HCT116 (cell line): ENCODE measurements around the gene FAM118A. TPM values are rescaled to one million over a fixed set of nuclear protein-coding genes. Genes with fewer than 3 reads are reported as not detected.

Experiments
- ATAC-seq: fragments of 200-7000 bp; cut with Tn5 transposase; 2 replicates; pipeline ENCODE4 v1.9.1; 2020; ENCODE audit warnings: mild to moderate bottlenecking, moderate library complexity
- BruUV-seq: library from RNA; stranded (reverse); fragments of 400-500 nt; replicated peaks from 2 replicates; lab custom pipeline; 2021; lab: Mats Ljungman, UMichigan
- CTCF ChIA-PET: fragments of 300-600 bp; sonication (Branson Sonifier 250); formaldehyde crosslinking; loops from one replicate; lab custom pipeline; 2021; ENCODE audit warnings: antibody characterized with exemption; lab: Charles Lee
- POLR2A ChIA-PET: fragments of 300-600, 350-600 bp; sonication (Branson Sonifier 250); formaldehyde crosslinking; loops from one replicate; lab custom pipeline; 2021; ENCODE audit warnings: antibody characterized with exemption; lab: Charles Lee
- RAD21 ChIA-PET, 2 experiments: fragments of 300-600 bp; sonication (Branson Sonifier 250); formaldehyde crosslinking; loops; one replicate each; lab custom pipeline; 2023; ENCODE audit warnings: low total read pairs in 2 of 2; ENCODE audit not compliant: uncharacterized antibody in 2 of 2, unreplicated experiment in 2 of 2, low non-redundant PET in 1 of 2; lab: Charles Lee
- DNase-seq: peaks from one replicate; pipeline ENCODE4 v3.0.0-alpha.2; 2010; ENCODE audit warnings: low read depth, low spot score
- H2AFZ ChIP-seq: fragments of 200-600 bp; shearing (Covaris generic), sonication (generic); 2 replicates; pipeline ENCODE4 v1.6.1; 2017; ENCODE audit warnings: low read depth, mixed run types, mixed read lengths, antibody characterized with exemption, low read length; ENCODE audit not compliant: poor library complexity, severe bottlenecking
- H3K27ac ChIP-seq: 2 replicates; pipeline ENCODE4 v1.5.1; 2012; ENCODE audit warnings: low read depth, low read length
- H3K27me3 ChIP-seq: fragments of 200-600 bp; sonication (generic); 2 replicates; pipeline ENCODE4 v1.6.1; 2016; ENCODE audit warnings: mixed run types, low read length, mixed read lengths; ENCODE audit not compliant: insufficient read depth
- H3K36me3 ChIP-seq, 2 experiments: fragments of 200-500 bp in 1 of 2; fragments of 200-600 bp in 1 of 2; sonication (Bioruptor generic) in 1 of 2; sonication (generic) in 1 of 2; 2 replicates each; pipeline versions ENCODE4 v1.5.1 to v1.6.1; 2014 to 2016; ENCODE audit warnings: low read length in 2 of 2, inconsistent platforms in 1 of 2, mixed read lengths in 1 of 2, mixed run types in 1 of 2; ENCODE audit not compliant: insufficient read depth in 2 of 2, control insufficient read depth in 1 of 2
- H3K4me1 ChIP-seq, 2 experiments: fragments of 200-600 bp in 1 of 2; sonication (generic) in 1 of 2; 2 replicates each; pipeline versions ENCODE4 v1.5.1 to v1.6.1; 2012 to 2017; ENCODE audit warnings: low read length in 2 of 2, inconsistent platforms in 1 of 2, mild to moderate bottlenecking in 1 of 2, mixed read lengths in 1 of 2, mixed run types in 1 of 2, moderate library complexity in 1 of 2; ENCODE audit not compliant: insufficient read depth in 2 of 2, control insufficient read depth in 1 of 2
- H3K4me2 ChIP-seq: fragments of 200-600 bp; sonication (generic); 2 replicates; pipeline ENCODE4 v1.6.1; 2017; ENCODE audit warnings: mixed run types, low read length, mixed read lengths
- H3K4me3 ChIP-seq, 2 experiments: fragments of 200-600 bp in 1 of 2; sonication (generic) in 1 of 2; replicated peaks in 1 of 2; 2 replicates each; pipeline ENCODE4 v1.5.1; 2011 to 2016; ENCODE audit warnings: low read length in 2 of 2, control low read depth in 1 of 2, low read depth in 1 of 2, mild to moderate bottlenecking in 1 of 2, mixed read lengths in 1 of 2, mixed run types in 1 of 2
- H3K79me2 ChIP-seq: fragments of 200-600 bp; sonication (generic); 2 replicates; pipeline ENCODE4 v1.6.1; 2017; ENCODE audit warnings: mild to moderate bottlenecking, mixed run types, low read length, moderate library complexity, mixed read lengths; ENCODE audit not compliant: insufficient read depth
- H3K9ac ChIP-seq: fragments of 200-600 bp; sonication (generic); 2 replicates; pipeline ENCODE4 v1.6.1; 2016; ENCODE audit warnings: low read length, mixed read lengths
- H3K9me2 ChIP-seq: fragments of 200-600 bp; sonication (generic), shearing (Covaris generic); 2 replicates; pipeline ENCODE4 v1.6.1; 2017; ENCODE audit warnings: mixed run types, mild to moderate bottlenecking, moderate library complexity; ENCODE audit not compliant: insufficient read depth
- H3K9me3 ChIP-seq, 2 experiments: fragments of 200-500 bp in 1 of 2; fragments of 200-600 bp in 1 of 2; sonication (Bioruptor generic) in 1 of 2; sonication (generic) in 1 of 2; 2 replicates each; pipeline ENCODE4 v1.6.1; 2014 to 2017; ENCODE audit warnings: low read length in 2 of 2, mixed read lengths in 2 of 2, inconsistent platforms in 1 of 2, low read depth in 1 of 2, mild to moderate bottlenecking in 1 of 2, mixed run types in 1 of 2, moderate library complexity in 1 of 2; ENCODE audit not compliant: control insufficient read depth in 1 of 2, insufficient read depth in 1 of 2
- H4K20me1 ChIP-seq: fragments of 200-600 bp; sonication (generic), shearing (Covaris generic); 2 replicates; pipeline ENCODE4 v1.6.1; 2017; ENCODE audit warnings: mixed run types, mild to moderate bottlenecking, moderate library complexity; ENCODE audit not compliant: insufficient read depth
- TCF7L2 ChIP-seq: IDR thresholded peaks from 2 replicates; pipeline ENCODE4 v1.7.0; 2011; ENCODE audit warnings: borderline replicate concordance, inconsistent platforms; ENCODE audit not compliant: insufficient read depth, insufficient read length; ENCODE audit errors: extremely low read depth
- YY1 ChIP-seq: IDR thresholded peaks from 2 replicates; pipeline ENCODE4 v1.6.1; 2011; ENCODE audit warnings: low read length, low read depth, moderate library complexity, mild to moderate bottlenecking; ENCODE audit not compliant: insufficient replicate concordance; ENCODE audit errors: extremely low read depth
- ZNF274 ChIP-seq: fragments of 200-500 bp; sonication (Bioruptor generic); IDR thresholded peaks from 2 replicates; pipeline ENCODE4 v1.6.1; 2014; ENCODE audit warnings: mild to moderate bottlenecking, low read depth, low read length, inconsistent platforms
- intact Hi-C: fragments of 100-400 bp; cut with micrococcal nuclease; formaldehyde crosslinking; loops from 2 replicates; pipeline ENCODE4 v1.10.0; 2022
- total RNA-seq: library from RNA; stranded (reverse); gene quantifications from one replicate; pipeline ENCODE4 v1.2.1, GENCODE V29; 2021; ENCODE audit not compliant: unreplicated experiment
- TF ChIP-seq, protein P1 (sequence below): IDR thresholded peaks from 2 replicates; pipeline ENCODE4 v1.6.1; 2012; ENCODE audit warnings: low read depth
- TF ChIP-seq, protein P2 (sequence below): IDR thresholded peaks from 2 replicates; pipeline ENCODE4 v1.6.1; 2012

FAM118A gene
- total RNA-seq, 1 experiment from 2014 or later = 43.2 TPM

DNA sequence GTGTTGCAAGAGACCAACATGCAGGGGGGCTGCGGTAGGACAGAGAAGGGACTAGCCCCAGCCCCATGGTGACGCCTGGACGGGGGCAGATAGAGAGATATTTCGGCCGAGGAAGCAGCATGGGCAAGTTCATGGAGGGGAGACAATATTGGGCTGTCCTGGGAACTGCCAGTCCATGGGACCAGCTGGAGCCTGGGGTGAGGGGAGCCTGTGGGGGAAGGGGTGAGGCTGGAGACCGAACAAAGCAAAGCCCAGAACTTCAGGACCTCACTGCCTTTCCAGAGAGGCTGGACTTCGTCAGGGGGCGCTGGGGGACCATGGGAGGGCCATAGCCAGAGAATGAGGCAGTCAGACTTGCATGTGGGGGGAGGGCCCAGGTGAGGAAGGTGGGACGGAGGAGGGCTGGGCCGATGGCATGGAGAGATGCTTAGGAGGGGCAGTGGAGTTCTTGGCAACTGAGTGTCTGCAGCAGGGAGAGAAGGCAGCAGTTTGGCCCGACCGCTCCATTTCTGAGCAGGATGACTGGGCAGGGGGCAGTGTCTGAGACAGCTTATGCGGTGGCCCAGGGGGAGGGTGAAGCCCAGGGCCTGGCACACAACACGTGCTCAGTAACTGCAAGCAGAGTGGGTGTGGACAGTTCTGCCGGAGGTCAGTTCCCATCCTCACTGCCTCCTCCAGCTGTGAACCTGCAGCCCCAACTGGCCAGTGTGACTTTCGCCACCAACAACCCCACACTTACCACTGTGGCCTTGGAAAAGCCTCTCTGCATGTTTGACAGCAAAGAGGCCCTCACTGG is 24.3 kb upstream of the FAM118A start (continued):
- TF ChIP-seq, protein P1, sequence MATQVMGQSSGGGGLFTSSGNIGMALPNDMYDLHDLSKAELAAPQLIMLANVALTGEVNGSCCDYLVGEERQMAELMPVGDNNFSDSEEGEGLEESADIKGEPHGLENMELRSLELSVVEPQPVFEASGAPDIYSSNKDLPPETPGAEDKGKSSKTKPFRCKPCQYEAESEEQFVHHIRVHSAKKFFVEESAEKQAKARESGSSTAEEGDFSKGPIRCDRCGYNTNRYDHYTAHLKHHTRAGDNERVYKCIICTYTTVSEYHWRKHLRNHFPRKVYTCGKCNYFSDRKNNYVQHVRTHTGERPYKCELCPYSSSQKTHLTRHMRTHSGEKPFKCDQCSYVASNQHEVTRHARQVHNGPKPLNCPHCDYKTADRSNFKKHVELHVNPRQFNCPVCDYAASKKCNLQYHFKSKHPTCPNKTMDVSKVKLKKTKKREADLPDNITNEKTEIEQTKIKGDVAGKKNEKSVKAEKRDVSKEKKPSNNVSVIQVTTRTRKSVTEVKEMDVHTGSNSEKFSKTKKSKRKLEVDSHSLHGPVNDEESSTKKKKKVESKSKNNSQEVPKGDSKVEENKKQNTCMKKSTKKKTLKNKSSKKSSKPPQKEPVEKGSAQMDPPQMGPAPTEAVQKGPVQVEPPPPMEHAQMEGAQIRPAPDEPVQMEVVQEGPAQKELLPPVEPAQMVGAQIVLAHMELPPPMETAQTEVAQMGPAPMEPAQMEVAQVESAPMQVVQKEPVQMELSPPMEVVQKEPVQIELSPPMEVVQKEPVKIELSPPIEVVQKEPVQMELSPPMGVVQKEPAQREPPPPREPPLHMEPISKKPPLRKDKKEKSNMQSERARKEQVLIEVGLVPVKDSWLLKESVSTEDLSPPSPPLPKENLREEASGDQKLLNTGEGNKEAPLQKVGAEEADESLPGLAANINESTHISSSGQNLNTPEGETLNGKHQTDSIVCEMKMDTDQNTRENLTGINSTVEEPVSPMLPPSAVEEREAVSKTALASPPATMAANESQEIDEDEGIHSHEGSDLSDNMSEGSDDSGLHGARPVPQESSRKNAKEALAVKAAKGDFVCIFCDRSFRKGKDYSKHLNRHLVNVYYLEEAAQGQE = no peak
- TF ChIP-seq TCF7L2 (no peak), YY1 (no peak)
- TF ChIP-seq, all 23 proteins: peak for 0

DNA sequence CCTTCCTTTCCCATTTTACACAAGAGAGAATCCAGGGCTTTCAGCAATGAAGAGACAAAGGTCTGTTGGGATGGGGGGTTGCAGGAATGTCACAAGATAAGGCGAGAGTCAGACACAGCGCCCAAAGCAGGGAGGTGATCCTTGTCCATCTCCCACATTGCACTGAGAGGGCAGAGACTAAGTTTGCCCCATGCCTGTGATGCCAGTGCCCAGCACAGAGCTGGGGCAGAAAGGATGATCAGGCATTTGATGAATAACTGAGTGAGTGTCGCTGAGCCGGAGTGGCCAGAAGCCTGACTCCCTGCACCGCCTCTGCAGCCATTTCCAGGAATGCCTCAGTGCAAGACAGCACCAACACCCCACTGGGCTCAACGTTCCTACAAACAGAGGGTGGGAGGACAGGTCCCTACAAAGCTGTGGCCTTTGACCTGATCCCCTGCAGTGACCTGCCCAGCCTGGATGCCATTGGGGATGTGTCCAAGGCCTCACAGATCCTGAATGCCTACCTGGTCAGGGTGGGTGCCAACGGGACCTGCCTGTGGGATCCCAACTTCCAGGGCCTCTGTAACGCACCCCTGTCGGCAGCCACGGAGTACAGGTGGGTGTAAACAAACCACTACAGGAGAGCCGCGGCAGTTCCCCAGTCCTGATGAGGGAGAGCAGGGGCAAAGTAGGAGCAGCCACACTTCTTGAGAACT is 22.7 kb upstream of the FAM118A start:
- Histone ChIP-seq H3K27me3 (no peaks in the 10 kb centered on the region), H3K36me3 (no peaks in the 10 kb centered on the region), H3K27ac (no peak overlapping the region), H3K9me3 (no peaks in the 10 kb centered on the region), H2AFZ (no peak overlapping the region), H3K4me2 (no peak overlapping the region), H3K9me2 (no peaks in the 10 kb centered on the region), H3K9ac (no peak overlapping the region), H3K4me1 (peaks cover 12 to 31% of the 10 kb centered on the region in 2 experiments; a peak in 3 of 4 replicates), H4K20me1 (no peaks in the 10 kb centered on the region), H3K4me3 (no peak overlapping the region), H3K79me2 (no peaks in the 10 kb centered on the region)
- ChIA-PET RAD21 (no interaction called here), POLR2A (no interaction called here), CTCF (no interaction called here)
- TF ChIP-seq, protein P2, sequence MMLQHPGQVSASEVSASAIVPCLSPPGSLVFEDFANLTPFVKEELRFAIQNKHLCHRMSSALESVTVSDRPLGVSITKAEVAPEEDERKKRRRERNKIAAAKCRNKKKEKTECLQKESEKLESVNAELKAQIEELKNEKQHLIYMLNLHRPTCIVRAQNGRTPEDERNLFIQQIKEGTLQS = no peak
- TF ChIP-seq ZNF274 = no peak
- intact Hi-C loops = no loop called here
- DNase-seq (no peak), ATAC-seq (no peak)
- BruUV-seq = no TSS peak
